Midbrain (tissue), 1 donor: Measurements from ENCODE around the gene CAMSAP3.
A peak's percentile ranks its signal among the peaks of the same experiment; 100 is the strongest.

Source experiments
- DNase-seq: peaks from one replicate; lab custom pipeline; 2025; lab: John Stamatoyannopoulos, UW

Gene CAMSAP3

DNA sequence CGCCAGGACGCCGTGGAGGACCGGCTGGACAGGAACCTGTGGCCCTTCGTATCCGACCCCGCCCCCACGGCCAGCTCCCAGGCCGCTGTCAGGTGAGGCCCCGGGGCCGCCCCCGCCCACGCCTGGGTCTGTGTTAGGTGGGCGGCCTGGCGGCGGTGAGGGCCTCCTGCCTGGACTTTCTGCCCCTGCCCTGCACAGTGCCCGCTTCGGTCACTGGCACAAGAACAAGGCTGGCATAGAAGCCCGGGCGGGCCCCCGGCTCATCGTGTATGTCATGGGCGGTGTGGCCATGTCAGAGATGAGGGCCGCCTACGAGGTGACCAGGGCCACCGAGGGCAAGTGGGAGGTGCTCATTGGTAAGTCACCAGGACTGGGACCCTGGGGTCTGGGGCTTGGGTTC, 51.5 kb downstream of the CAMSAP3 start:
- DNase-seq: no peak

DNA sequence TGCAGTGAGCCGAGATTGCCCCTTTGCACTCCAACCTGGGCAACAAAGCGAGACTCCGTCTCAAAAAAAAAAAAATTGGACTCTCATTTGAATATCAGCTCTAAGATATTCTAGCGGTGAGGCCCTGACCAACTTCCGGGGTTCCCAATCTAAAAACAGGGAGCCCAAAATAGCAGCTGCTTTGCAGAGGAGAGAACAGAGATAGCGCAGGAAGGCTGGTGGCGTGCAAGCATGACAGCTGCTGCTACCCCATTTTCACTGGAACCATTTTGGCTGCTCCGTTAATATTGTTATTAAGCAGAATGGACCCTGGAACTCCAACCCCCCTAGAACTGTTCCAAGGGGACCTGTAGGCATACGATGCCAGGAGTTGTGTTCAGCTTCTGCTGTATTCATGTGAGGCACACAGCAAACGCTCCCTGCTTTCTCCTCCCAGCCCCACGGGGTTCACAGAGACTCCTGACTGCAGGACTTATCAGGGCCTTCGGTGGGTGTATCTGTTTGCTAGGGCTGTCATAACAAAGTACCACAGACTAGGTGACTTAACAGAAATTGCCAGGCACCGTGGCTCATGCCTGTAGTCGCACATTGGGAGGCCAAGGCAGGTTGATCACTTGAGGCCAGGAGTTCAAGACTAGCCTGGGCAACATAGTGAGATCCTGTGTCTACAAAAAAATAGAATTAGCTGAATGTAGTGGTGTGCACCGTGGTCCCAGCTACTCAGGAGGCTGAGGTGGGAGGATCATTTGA, 52.8 kb downstream of the CAMSAP3 start:
- no peak for DNase-seq

DNA sequence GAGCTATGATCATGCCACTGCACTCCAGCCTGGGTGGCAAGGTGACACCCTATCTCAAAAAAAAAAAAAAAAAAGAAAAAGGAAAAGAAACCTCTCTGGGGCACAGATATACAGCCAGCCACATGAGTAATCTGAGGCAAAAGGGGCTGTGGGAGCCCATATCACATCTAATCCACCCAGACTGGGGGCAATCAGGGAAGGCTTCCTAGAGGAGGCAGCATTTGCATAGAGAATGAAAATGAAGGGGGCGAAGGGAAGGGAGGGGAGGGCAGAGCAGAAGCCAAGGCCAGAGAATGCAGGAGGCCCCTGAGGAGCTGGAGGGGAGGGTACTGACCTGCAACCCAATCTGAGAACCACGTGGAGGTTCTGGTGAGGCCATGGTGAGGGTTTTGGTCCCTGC, 54.5 kb downstream of the CAMSAP3 start:
- DNase-seq: no peak

DNA sequence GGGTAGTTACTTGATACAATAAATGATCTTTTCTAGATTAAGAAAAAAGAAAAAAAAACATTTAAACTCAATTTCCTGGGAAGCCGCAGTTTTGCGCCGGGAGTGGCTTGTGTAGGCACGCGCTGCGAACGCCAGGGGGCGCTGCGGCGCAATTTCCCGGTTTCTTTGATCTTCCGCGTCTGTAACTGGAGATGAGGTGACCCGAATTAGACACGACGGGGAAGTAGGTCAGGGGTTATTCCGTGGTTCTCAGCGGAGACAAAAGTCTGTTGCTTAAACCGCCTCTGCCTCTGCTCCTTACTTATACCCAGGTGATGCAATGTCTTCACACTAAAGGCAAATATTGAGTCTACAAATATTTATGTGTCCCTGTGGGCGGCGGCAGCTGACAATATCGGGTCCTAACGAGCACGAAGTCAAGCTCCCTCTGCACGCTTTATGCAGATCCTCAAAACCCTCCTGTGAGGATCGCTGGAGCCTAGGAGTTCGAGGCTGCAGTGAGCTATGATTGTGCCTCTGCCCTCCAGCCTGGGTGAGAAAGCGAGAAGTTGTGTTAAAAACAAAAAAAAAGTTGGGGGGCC, 56.5 kb downstream of the CAMSAP3 start:
- peak; percentile 76 for DNase-seq

DNA sequence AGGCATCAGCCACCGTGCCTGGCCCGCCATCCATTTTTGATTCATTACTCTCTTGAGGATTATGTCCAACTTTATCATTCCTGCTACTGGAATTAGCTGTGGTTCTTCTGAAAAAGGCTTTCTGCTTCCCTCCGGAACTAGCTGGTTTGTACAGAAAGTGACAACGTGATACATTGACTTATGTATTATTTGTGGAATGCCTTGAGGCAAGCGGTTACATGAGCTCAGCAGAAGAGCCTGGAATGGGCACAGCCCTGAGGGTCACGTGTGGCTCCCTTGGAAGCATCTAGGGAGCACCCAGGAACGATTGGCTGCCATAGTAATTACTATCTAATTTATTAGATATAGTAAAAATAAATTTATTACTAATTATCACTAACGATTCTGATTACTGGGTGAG, 58.7 kb downstream of the CAMSAP3 start:
- no peak for DNase-seq

DNA sequence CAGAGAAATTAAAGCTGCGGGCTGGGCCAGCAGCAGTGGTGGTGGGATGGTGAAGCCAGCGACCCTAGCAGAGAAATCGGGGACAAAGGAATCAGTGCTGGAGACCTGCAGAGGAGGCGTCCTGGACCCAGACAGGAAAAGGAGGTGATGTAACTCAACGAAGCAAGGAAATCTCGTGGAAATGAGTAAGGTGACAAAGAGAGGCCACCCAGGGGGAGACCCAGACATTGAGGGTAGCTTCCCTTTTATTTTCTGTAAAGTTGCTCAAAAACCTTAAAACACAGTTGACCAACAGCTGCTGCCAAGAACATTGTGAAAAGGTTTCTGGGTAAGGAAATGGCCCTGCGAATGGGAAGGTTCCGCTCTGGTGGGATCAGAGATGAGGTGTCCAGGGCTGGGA, 59.9 kb downstream of the CAMSAP3 start:
- no peak for DNase-seq

DNA sequence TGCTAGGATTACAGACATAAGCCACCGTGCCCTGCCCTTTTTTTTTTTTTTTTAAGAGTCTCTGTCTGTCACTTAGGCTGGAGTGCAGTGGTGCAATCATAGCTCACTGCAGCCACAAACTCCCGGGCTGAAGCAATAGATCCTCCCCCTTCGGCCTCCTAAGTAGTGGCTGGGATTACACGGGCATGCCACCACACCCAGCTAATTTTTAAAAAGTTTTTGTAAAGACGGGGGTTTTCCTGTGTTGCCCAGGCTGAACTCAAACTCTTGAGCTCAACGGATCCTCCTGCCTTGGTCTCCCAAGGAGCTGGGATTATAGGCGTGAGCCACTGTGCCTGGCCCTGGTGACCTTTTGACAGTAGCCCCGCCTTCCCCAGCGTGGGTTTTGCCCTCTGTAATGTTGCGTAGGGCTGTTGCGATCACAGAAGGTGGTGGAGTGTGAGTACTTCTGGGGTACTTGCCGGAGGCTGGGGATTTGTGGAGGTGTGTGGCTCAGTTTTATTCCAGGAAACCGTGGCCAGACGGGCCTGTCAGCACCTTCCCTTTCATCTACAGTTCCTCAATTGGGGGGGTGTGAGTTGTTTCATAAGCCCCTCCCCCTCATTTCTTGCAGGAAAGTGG, 61.6 kb downstream of the CAMSAP3 start:
- DNase-seq: no peak

DNA sequence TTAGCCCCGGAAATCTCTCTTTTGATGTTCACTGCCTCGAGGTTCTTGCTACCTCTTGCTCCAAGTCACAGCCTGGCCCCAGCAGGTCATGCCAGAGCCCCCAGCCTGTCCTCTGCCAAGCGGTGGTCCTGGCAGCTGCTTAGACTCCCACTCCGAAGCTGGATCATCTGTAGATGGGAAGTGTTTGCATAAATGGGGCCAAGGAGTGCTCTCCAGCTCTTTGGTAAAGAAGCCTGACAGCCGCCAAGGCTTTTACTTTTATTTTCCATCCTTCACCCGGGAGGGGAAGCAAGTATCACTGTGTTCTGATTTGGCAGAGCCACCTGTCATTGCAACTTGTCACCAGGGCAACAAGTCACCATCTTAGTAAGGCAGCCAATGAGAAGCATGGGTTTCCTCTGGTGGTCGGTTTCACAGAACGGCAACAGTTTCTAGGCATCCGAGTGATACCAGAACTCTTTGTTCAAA, 62.6 kb downstream of the CAMSAP3 start:
- DNase-seq: peak; percentile 23

DNA sequence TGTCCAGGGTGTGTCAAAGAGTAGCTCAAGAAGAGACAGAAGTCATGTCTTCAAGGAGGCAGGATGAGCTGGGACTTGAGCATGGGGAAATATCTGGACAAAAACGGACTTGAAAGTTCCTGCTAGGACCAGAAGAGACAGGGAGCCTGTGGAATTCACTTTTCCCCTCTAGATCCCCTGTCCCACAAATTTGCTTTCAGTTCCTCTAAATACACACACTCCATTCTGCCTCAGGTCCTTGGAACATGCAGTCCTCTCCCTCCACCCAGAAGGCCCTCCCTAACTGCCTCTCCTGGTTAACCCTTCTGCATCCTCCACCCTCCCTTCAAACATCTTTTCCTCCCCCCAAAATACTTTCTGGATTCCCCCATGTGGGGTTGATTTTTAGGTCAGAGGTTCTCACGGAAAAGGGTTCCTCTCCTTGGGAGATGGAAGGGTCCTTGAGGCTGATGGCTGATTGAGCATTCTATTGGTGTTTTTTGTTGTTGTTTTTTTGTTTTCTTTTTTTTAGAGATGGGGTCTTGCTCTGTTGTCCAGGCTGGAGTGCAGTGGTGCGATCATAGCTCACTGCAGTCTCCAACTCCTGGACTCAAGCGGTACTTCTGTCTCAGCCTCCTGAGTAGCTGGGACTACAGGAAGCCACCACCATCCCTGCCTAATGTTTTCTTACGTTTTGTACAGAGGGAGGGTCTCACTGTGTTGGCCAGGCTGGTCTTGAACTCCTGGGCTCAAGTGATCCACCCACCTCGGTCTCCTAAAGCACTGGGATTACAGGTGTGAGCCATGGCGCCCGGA, 66.3 kb downstream of the CAMSAP3 start:
- DNase-seq: no peak

DNA sequence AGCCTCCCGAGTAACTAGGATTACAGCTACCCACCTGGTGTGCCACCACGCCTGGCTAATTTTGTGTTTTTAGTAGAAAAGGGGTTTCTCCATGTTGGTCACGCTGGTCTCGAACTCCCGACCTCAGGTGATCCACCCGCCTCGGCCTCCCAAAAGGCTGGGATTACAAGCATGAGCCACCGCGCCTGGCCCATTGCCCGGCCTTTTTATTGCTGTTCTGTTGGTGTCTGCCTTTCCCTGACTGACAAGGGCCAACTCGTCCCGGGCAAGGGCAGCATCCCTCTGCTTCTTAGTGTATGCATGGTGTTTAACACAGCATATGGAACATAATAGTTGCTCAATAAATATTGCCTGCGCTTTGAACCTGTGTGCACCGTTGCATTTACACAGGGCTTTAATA, 67.0 kb downstream of the CAMSAP3 start:
- no peak for DNase-seq

DNA sequence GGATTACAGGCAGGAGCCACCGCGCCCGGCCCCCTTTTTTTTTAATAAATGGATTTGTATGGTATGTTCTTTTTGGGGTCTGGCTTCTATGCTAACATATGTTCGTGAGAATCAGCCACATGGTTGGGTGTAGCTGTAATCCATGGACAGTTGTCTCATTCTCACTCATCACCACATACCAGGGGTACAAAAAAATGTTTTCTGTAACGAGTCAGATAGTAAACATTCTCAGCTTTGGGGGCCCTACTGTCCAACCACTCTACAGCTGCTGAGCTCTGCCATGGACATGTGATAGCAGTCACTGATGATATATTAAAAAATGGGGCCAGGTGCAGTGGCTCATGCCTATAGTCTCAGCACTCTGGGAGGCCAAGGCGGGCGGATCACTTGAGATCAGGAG, 68.0 kb downstream of the CAMSAP3 start:
- DNase-seq: no peak

DNA sequence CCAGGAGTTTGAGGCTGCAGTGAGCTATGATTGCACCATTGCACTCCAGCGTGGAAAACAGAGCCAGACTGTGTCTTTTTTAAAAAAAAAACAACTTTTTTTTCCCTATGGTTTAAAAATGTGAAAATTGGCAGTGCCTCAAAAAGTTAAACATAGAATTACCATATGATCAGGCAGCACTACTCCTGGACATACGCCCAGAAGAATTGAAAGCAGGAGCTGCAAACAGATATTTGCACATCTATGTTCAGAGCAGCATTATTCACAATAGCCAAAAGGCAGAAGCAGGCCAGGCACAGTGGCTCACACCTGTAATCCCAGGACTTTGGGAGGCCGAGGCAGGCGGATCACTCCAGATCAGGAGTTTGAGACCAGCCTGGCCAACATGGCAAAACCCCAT, 69.4 kb downstream of the CAMSAP3 start:
- DNase-seq: no peak
